HG03439 (cell line): Measurements from ENCODE around the gene RERE.
"Not testable (repeated sequence)": the region's sequence is repeated elsewhere in the genome, so short reads cannot be mapped to it uniquely, and the experiment has no call there.

Experiments used
- ATAC-seq: cut with Tn5 transposase; IDR thresholded peaks from one replicate; pipeline ENCODE4 v1.9.1; 2021; ENCODE audit warnings: mild to moderate bottlenecking, moderate library complexity; ENCODE audit not compliant: unreplicated experiment

RERE gene

GRCh38 chr1:8695442-8695841 is 122.0 kb downstream of the RERE start:
- not testable (repeated sequence) for ATAC-seq

- ATAC-seq = no peak
Measured at GRCh38 chr1:8693107-8693506, 124.3 kb downstream of the RERE start.

GRCh38 chr1:8691662-8692061 is 125.8 kb downstream of the RERE start:
- ATAC-seq = no peak

- no peak for ATAC-seq
Measured at GRCh38 chr1:8690253-8690525, 127.3 kb downstream of the RERE start.

GRCh38 chr1:8689431-8690252 is 127.8 kb downstream of the RERE start:
- no peak for ATAC-seq

GRCh38 chr1:8687538-8687937 is 129.9 kb downstream of the RERE start:
- ATAC-seq = no peak

GRCh38 chr1:8687039-8687438 is 130.4 kb downstream of the RERE start:
- ATAC-seq = no peak

GRCh38 chr1:8685463-8685862 is 132.0 kb downstream of the RERE start:
- no peak for ATAC-seq

GRCh38 chr1:8684590-8684989 is 132.8 kb downstream of the RERE start:
- no peak for ATAC-seq

GRCh38 chr1:8682573-8682972 is 134.9 kb downstream of the RERE start:
- no peak for ATAC-seq

GRCh38 chr1:8681911-8682310 is 135.5 kb downstream of the RERE start:
- ATAC-seq = no peak

GRCh38 chr1:8680664-8681650 is 136.5 kb downstream of the RERE start:
- ATAC-seq = no peak

GRCh38 chr1:8679929-8680663 is 137.3 kb downstream of the RERE start:
- no peak for ATAC-seq

GRCh38 chr1:8679395-8679800 is 138.0 kb downstream of the RERE start:
- ATAC-seq = no peak

- no peak for ATAC-seq
Measured at GRCh38 chr1:8678673-8679394, 138.6 kb downstream of the RERE start.

GRCh38 chr1:8677782-8678181 is 139.7 kb downstream of the RERE start:
- ATAC-seq = no peak

GRCh38 chr1:8676813-8677212 is 140.6 kb downstream of the RERE start:
- ATAC-seq = no peak

- ATAC-seq = no peak
Measured at GRCh38 chr1:8676072-8676471, 141.4 kb downstream of the RERE start.

GRCh38 chr1:8674912-8675311 is 142.5 kb downstream of the RERE start:
- no peak for ATAC-seq

GRCh38 chr1:8674481-8674880 is 143.0 kb downstream of the RERE start:
- ATAC-seq = no peak
